NCI-H345 treated with DMSO at 0.1 percent for 48 hours (cell line): ENCODE data around the gene PIBF1.
A peak's percentile ranks its signal among the peaks of the same experiment; 100 is the strongest.
"Not testable (repeated sequence)": the region's sequence is repeated elsewhere in the genome, so short reads cannot be mapped to it uniquely, and the experiment has no call there.

Source experiments
- DNase-seq: peaks from one replicate; lab custom pipeline; 2025; ENCODE audit not compliant: unreplicated experiment; lab: John Stamatoyannopoulos, UW

Gene PIBF1, protein sequence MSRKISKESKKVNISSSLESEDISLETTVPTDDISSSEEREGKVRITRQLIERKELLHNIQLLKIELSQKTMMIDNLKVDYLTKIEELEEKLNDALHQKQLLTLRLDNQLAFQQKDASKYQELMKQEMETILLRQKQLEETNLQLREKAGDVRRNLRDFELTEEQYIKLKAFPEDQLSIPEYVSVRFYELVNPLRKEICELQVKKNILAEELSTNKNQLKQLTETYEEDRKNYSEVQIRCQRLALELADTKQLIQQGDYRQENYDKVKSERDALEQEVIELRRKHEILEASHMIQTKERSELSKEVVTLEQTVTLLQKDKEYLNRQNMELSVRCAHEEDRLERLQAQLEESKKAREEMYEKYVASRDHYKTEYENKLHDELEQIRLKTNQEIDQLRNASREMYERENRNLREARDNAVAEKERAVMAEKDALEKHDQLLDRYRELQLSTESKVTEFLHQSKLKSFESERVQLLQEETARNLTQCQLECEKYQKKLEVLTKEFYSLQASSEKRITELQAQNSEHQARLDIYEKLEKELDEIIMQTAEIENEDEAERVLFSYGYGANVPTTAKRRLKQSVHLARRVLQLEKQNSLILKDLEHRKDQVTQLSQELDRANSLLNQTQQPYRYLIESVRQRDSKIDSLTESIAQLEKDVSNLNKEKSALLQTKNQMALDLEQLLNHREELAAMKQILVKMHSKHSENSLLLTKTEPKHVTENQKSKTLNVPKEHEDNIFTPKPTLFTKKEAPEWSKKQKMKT

GRCh38 chr13:72781451-72782439 lies at the start of gene PIBF1, which contains the start of gene DIS3:
PIBF1 (plus strand) TSS chr13:72782133; CDS start chr13:72783470, 1,337 bp downstream.
DIS3 (minus strand) TSS chr13:72781900; CDS start chr13:72781832, 68 bp downstream.
- DNase-seq: peak; percentile 95

GRCh38 chr13:72737033-72737432 lies 44.9 kb upstream of the PIBF1 start:
- DNase-seq: no peak

DNA sequence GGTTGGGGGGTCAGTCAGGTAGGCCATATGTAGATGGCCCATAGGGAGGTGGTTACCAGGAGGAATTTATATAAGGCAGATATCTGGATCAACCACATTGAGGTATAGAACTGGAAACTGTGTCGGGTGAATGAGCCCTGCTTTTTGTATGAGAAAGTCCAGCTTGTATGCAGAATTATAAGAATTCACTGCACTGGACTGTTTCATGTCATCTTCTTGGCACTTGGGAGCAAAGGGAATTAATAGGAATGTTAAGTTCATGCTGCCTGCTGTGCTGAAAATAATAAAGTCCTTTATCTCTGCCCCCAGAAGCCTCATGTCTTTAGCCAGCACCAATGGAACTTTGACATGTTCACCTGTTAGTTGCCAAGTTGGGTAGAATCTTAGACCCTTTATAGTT lies 41.9 kb upstream of the PIBF1 start:
- DNase-seq: no peak

DNA sequence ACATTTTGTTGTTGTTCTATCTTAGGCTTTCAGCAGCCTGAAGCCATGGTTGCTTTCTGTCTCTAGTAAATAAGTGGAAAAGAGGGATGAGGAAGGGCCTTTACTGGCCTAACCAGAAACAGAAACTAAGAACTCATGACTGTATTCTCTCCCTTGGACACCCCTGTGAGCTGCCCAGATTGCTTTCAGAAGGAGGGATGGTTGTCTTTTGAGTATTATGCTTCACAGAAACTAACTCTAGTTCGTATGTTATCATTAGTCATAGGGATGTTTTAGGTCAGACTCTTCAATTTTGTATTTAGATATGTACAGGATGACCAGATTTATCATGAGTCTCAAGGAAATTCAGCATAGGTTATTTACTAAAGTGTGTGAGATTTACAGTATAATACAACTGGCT lies 36.7 kb upstream of the PIBF1 start:
- DNase-seq: no peak

DNA sequence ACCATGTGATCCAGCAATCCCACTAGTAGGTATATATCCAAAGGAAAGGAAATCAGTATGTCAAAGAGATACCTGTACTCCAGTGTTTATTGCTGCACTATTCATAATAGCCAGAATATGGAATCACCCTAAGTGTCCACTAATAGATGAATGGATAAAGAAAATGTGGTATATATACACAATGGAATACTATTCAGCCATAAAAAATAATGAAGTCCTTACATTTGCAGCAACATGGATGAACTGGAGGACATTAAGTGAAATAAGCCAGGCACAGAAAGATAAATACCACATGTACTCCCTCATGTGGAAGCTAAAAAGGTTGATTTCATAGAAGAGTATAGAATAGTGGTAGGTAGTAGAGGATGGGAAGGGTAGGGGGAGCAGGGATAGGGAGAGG lies 30.7 kb upstream of the PIBF1 start:
- DNase-seq: no peak

DNA sequence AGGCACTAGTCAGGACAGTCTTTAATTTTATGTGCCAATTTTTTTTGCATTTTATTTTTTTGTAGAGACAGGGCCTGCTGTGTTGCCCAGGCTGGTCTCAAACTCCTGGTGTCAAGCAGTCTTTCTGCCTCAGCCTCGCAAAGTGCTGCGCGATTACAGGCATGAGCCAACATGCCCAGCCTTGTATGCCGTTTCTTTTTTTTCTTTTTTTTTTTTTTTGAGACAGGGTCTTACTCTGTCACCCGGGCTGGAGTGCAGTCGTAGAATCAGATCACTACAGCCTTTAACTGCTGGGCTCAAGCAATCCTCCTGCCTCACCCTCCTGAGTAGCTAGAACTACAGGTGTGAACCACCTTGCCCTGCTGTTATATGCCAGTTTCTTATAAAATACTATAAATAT lies 27.8 kb upstream of the PIBF1 start:
- no peak for DNase-seq

- no peak for DNase-seq
Observed at GRCh38 chr13:72757792-72758535, 24.0 kb upstream of the PIBF1 start.

- no peak for DNase-seq
Observed at GRCh38 chr13:72760189-72760588, 21.7 kb upstream of the PIBF1 start.

- no peak for DNase-seq
Observed at GRCh38 chr13:72763411-72763810, 18.5 kb upstream of the PIBF1 start.

DNA sequence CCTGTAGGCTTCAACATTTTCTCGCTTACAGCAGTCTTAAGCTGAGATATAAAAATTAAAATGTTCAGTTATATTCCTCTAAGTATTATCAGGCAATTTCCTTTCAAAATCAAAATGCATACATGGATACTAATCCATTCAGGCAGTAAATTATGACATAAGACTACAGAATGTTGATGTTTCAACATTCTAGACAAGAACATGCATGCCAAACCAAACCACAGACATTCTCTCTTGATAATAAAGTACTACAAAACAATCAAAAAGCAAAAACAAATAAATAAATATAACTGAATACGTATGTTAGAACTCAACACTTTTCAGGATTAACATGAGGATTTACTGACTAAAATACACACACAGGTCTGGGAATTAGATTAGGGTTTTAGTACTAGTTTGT lies 7.9 kb upstream of the PIBF1 start:
- DNase-seq: no peak

DNA sequence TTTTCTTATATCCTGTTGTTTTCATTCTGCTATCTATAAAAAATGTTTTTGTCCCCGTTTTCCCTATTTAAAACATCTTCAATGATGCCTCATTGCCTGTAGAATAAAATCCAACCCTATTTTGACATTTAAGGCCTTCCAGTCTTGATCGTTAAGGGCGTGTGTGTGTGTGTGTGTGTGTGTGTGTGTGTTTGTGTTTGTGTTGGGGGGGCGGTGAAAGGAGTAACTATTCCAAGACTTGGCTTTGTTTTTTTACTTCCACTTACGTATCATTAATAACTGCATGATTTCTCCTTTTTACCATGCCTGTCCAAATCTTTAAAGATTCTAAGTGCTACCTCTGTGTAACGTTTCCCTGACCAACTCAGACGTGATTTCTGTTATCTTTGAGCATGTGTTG lies 784 bp downstream of the PIBF1 start:
- no peak for DNase-seq

DNA sequence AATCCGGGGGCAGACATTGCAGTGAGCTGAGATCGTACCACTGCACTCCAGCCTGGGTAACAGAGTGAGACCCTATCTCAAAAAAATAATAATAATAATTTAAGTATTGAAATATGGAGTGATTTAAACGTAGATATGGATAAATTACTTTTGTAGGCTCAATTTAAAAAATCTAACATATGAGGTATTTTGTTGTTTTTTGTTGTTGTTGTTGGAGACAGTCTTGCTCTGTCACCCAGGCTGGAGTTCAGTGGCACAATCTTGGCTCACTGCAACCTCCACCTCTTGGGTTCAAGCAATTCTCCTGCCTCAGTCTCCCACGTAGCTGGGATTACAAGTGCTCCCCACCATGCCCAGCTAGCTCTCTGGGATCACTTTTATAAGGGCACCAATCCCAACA lies 2.7 kb downstream of the PIBF1 start:
- not testable (repeated sequence) for DNase-seq

- no peak for DNase-seq
Observed at GRCh38 chr13:72788831-72789230, 6.9 kb downstream of the PIBF1 start.

DNA sequence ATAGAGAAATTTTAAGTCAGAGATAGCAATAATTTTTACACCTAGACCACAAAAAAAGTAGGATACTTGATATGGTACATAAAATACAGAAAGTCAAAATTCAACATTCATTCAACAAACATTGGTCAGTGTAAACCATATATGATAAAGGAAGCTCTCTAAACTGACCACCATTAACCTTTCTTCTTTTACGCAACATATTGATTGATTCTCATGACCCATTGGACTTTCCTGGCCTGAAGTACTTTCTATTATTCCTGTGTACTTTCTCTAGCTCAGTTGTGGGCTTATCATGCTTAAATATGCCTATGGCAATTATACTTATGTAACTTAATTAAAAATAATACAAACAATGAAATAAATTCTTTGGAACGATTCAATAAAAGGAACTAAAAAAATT lies 10.7 kb downstream of the PIBF1 start:
- no peak for DNase-seq

GRCh38 chr13:72798817-72799216 lies 16.9 kb downstream of the PIBF1 start:
- no peak for DNase-seq

GRCh38 chr13:72804301-72804700 lies 22.4 kb downstream of the PIBF1 start:
- no peak for DNase-seq

DNA sequence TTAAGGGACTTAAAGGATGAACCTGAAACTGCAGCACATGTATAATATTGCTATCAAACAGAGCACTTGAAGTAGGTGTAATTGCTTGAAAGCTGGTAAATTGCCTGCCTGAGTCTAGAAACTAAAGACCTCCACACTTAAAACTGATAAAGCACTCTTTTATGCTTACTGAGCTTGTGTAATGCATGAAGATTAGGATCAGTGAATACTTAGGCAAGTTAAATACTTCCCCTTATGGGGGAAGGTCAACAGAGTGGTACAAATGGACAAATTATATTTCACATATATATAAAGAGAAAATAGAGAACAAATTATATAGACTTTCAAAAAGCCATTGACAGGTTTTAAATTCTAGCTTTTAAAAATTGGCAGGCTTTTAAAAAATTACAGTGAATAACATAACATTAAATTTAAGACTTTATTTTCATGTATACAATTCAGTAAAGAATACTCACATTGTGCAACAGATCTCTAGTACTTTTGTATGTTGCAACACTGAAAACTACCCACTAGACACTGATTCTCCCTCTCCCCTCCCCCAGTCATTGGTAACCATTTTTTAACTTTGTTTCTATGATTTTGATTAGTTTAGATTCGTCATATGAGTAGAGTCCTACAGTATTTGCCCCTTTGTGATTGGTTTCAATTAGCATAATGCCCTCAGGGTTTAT lies 23.9 kb downstream of the PIBF1 start:
- DNase-seq: no peak

DNA sequence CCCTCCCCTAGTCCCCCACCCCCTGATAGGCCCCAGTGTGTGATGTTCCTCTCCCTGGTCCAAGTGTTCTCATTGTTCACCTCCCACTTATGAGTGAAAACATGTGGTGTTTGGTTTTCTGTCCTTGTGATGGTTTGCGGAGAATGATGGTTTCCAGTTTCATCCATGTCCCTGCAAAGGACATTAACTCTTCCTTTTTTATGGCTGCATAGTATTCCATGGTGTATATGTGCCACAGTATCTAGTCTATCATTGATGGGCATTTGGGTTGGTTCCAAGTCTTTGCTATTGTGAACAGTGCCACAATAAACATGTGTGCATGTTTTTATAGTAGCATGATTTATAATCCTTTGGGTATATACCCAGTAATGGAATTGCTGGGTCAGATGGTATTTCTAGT lies 24.6 kb downstream of the PIBF1 start:
- not testable (repeated sequence) for DNase-seq

GRCh38 chr13:72808917-72809500 lies 27.1 kb downstream of the PIBF1 start:
- peak; percentile 23 for DNase-seq
